ENCODE data around the gene BTAF1.

BTAF1 gene

GRCh38 chr10:92052741-92053140, 129.2 kb downstream of the BTAF1 start:
- DNase-seq, result no peak

GRCh38 chr10:92054807-92055206, 131.2 kb downstream of the BTAF1 start:
- no peak for DNase-seq

DNA sequence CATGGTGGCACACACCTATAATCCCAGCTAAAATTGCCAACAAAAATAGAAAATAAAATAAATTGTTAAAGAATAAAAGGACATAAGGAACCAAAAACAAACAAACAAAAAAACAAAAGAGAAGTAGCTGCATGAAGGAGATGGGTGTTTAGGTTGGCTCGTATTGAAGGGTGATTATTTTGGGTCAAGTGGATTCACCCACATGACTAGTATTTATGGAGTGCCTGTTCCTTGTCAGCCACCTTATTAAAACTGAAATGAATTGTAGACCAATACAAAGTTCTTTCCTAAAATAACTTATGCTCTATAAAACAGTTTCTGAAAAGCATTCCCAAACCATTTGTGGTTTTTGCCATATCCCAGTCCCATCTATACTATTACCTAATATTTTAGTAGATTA, 138.7 kb downstream of the BTAF1 start:
- DNase-seq, result no peak

DNA sequence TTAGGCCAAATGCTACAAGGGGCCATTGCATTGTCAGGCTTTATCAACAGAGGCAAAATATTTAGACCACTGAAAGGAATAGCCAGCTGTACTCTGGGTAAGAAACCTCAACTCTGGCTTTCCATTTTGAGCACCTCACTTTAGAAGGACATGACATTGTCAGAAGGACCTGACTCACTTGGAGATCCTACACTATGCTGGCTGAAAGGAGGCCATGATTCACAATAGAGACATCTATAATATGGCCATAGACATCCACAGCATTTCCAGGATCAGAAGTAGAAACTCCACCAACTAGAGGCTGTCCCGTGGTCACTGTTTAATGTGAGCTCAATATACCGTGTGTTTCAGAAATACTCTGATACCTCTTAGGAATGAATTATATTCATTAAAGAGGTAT, 140.9 kb downstream of the BTAF1 start:
- DNase-seq, result no peak

GRCh38 chr10:92066386-92066785, 142.8 kb downstream of the BTAF1 start:
- DNase-seq, result no peak

- no peak for DNase-seq
Measured at GRCh38 chr10:92068900-92069299, 145.3 kb downstream of the BTAF1 start.

- DNase-seq, result peak in 1 of 2 donors; percentile 12
Measured at GRCh38 chr10:92074126-92074887, 150.7 kb downstream of the BTAF1 start.

DNA sequence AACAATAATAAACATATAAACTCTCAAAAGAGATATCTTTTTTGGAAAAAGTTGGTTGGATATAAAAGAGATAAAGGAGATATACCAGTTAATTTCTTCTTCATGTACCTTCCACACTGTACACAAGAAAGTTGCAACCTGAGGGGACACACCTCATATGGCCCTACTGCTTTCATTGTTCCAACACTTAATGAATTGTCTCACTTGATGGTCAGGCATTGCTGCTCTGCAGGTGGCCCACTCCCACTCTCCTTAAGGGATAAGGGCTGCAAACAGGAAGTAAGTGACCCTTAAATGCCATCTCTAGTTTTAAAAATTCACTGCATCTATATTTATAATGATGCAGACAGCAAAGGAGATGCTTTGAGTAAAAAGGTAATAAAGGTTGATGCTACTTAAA, 152.3 kb downstream of the BTAF1 start:
- DNase-seq, result no peak

- DNase-seq, result no peak
Measured at GRCh38 chr10:92076722-92077121, 153.2 kb downstream of the BTAF1 start.

GRCh38 chr10:92079003-92079402, 155.4 kb downstream of the BTAF1 start:
- no peak for DNase-seq
